Measurements from ENCODE around the gene MRNIP. TPM values are rescaled to one million over a fixed set of nuclear protein-coding genes. Genes with fewer than 3 reads are reported as not detected.

MRNIP gene
- total RNA-seq, 1 donor from 2014 or later, result 12.1 TPM

DNA sequence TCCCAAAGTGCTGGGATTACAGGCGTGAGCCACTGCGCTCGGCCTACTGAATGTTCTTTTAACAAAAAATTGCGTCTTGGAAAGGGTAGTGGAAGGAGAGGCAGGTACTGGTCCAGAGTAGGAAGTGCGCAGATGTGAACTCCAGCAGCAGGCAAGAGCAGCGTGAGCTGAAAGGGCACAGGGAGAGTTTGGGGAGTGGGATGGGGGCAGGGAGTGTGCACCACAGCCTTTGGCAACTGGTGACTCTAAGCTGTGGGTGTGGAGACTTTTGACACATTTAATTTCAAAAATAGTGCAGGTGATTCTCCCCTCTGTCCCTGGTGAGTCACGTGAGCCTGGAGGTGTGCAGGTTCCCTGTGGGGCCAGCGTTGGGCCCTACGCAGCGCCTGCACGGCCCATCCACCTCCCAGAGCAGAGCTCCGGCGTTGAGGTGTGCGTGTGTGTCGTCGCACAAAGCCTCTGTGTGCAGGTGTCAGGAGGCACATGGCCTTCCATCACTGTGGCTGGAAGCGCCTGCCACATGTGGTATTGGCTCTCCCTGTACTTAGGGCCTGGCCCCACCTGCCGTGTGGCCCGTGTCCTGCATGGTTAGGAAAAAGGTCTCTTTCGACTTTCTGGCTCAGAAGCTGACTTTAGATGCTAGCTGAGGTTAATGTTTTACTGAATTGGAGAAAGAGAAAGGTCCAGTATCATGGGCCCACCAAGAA lies 26.4 kb downstream of the MRNIP start:
- intact Hi-C loops (cut with DNase I), result no loop called here

DNA sequence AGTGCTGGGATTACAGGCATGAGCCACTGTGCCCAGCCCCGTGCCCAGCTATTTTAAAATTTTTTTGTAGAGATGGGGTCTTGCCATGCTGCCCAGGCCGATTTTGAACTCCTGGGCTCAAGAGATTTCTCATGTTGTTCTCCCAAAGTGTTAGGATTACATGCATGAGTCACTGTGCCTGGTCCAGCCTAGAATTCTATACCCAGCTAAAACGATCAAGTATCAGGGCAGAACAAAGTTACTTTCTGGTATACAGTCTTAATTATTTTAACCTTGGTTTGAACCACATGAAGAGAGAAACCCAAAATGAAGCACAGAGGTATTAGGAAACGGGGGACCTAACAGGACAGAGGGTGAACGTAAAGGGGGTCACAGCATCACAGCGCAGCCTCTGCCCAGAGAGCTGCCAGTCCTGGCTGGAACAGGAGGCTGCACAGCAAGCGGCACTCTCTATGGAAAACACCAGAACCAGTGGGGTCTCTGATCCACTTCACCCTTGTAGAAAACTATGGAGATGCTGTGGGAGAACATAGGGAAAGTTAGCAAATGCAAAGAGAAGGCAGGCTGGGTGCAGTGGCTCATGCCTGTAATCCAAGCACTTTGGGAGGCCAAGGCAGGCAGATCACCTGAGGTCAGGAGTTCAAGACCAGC lies 27.7 kb downstream of the MRNIP start:
- DNase-seq, result no peak
- no peak for ATAC-seq (ENCODE audit: poor library complexity)
- intact Hi-C loops (cut with DNase I), result no loop called here

More for the DNA sequence above, 26.4 kb downstream of the MRNIP start:
- ATAC-seq (ENCODE audit: poor library complexity) (no peak), DNase-seq (no peak)

DNA sequence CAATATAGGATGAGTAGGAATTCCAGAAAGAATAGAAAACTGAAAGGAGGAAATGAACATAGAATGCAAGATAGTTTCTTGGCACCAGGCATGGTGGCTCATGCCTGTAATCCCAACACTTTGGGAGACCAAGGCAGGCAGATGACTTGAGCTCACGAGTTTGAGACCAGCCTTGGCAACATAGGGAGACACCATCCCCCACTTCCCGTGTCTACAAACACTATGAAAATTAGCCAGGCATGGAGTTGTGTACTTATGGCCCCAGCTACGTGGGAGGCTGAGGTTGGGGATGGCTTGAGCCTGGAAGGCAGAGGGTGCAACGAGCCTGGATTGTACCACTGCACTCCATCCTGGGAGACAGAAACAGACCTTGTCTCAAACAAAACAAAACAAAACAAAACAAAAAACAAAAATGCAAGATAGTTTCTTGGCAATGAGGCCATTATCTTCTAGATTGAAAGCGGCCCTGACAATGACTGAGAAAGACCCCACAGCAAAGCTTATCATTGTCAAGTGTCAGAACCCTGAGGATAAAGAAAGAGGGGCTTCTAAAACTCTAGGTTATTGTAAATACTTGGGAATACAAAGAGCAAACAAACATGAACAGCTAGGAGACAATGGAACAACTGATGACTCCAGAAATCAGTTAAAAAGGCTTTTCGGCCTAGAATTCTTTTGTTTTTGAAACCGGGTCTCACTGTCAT lies 28.7 kb downstream of the MRNIP start:
- no peak for DNase-seq
- ATAC-seq (ENCODE audit: poor library complexity), result no peak
- intact Hi-C loops (cut with DNase I), result no loop called here

DNA sequence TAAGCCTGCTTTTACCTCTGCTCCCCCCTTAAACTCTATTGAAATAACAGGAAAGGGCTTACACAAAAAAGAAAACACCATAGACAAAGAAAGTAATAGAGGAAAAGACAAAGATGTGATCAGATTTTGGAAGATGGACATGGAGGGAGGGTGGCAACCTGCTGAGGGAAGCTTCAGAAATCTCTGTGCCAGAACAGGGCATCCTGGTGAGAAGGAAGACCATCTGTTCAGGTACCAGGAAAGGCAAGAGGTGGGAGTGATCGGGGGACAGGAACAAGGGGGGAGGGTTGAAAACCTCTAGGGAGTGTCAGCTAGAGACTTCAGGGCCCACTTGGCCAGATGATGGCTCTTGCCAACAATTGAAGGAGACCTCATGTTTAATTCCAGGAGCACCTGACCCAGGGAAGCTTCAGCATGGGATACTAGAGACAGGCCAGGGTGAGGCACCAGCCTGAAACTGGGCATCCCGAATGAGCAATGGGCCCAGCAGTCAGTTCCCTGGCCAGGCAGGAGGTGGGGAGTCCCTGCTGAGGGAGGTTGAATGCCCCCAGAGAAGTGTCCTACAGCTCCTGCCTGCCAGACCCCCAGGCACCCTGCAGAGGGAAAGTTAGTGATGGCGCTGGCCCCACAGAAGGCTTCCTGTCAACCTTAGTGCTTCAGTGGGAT lies 29.7 kb downstream of the MRNIP start:
- intact Hi-C loops (cut with DNase I), result no loop called here
- no peak for DNase-seq
- no peak for ATAC-seq (ENCODE audit: poor library complexity)

DNA sequence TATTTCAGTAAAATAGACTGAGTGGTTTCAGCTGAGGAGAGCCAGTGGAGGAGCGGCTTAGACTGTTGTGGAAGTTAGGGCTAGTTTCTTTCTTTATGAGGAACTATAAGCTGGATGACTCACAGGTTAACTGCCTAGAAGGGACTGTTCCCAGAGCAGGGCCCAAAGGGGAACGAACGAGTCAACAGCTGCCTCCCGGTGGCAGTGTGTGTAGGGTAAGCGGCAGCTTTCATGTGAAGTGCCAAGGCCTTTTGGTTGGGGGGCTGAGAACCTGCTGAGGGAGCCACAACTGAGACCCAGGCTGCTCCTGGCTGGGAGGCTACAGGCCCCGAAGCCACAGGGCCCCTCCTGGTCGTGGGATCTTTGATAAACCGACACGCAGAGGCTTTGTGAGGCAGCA lies 30.9 kb downstream of the MRNIP start:
- peak; percentile 28 for ATAC-seq (ENCODE audit: poor library complexity)
- peak; percentile 66 for DNase-seq
- intact Hi-C loops (cut with DNase I), result no loop called here

DNA sequence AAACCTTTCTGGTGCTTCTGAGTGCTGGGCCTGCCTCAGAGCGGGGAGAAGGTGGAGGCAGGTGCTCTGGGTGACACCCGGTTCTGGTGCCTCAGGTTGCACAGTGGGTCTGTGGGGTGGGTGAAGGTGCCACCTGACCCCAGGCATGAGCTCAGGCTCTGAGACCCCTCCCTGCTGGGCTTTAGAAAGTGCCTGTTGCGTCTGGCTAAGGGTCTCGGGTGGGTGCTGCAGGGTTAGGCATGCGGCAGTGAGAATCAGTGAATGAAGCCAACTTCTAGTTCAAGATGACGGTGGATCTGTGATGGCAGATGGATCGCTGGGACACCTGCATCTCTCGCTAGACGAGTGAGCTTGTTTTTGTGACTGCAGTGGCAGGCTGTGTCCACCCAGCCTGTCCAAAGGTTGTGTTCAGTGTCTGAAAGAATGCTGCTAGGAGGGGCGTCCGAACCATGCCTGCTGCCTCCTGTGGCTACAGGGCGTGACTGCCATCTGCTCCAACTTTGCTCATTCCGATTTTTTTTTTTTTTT lies 32.9 kb downstream of the MRNIP start:
- ATAC-seq (ENCODE audit: poor library complexity) (no peak), DNase-seq (peak; percentile 39)
- intact Hi-C loops (cut with DNase I), result no loop called here

DNA sequence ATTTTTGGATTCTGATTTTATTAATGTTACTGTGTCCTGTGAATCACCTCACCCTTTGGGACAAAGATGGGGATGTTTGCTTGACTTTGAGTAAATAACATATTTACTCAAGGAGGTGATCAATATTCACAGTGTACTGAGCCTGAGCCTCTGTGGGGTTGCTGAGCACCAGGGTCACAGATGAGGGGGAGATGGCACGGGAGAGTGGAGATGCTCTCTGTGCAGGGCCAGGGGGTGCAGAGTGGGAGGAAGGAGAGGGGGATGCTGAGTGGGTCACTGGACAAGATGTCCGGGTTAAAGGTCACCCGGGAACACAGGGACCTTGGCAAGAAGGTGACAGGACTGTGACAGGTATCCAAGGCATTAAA lies 33.9 kb downstream of the MRNIP start:
- DNase-seq (peak; percentile 6), ATAC-seq (ENCODE audit: poor library complexity) (no peak)
- intact Hi-C loops (cut with DNase I), result loop anchor here (5.0 kb wide), 1 partner anchor 33 kb away; the partner anchor contains the start of gene MRNIP

DNA sequence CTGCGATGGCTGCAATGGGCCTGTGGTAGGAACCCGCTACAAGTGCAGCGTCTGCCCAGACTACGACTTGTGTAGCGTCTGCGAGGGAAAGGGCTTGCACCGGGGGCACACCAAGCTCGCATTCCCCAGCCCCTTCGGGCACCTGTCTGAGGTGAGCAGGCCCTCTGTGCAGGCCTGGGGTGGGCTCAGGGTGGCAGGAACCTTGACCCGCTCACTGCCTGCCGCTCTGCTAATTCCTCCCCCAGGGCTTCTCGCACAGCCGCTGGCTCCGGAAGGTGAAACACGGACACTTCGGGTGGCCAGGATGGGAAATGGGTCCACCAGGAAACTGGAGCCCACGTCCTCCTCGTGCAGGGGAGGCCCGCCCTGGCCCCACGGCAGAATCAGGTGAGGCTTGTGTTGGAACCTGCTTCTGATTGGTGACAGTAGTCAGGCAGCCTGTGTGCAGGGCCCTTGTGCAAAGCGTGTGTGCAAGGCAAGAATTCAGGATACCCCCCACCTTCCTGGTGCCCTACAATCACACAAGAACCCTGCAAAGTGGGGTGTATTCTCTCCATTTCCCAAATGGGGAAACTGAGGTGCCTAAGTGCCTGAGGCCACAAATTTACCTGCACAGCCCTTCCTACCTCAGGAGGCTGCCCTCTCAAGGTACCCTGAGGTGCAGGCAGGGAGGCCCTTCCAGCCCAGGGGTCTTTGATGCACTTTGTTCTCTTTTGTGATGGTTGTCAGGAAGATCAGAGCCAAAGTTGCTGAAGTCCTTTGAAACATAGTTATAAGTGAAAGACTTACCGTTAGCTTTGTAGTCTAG lies 34.5 kb downstream of the MRNIP start:
- peak; percentile 31 for DNase-seq
- intact Hi-C loops (cut with DNase I), result loop anchor here (5.0 kb wide), 1 partner anchor 33 kb away; the partner anchor contains the start of gene MRNIP
- no peak for ATAC-seq (ENCODE audit: poor library complexity)

DNA sequence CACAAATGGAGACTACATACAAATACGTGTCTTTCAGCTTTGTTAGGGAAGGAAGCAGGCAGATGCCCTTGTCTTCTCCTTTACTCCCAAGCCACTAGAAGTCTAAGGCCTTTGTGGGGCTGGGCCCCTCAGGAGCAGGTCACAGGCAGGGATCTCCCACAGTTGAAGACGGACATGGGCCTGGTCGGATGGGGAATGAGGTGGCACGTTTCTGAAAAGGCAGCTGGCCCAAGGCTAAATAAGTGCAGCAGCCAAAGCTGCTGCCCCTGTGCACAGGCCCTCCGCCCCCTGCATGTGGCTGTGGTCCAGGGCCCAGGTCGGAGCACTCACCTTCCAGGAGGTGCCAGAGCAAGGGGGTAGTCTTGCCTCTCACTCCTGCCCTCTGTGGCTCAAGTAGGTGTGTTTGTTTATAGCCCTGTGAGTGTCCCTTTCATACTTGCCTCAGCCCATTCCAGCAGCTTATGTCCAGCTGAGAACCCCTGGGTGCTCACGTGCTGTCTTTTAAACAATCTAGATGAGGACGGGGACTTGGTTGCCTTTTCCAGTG lies 36.1 kb downstream of the MRNIP start:
- no peak for ATAC-seq (ENCODE audit: poor library complexity)
- intact Hi-C loops (cut with DNase I), result loop anchor here (5.0 kb wide), 1 partner anchor 35 kb away; the partner anchor contains the start of gene MRNIP

DNA sequence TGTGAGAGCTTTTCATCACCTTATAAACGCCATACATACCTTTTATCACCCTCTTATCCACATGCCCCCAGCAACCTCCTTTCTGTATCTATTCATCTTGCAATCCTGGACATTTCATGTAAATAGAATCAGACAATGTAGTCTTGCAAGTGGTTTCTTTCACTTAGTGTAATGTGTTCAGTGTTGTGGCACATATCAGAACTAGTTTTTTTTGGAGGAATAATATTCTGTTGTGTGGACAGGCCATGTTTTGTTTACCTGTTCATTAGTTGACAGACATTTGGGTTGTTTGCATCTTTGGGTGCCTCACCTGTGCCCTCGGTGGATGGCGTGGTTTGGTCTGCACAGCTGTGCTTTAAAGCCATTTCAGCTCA lies 36.6 kb downstream of the MRNIP start:
- ATAC-seq (ENCODE audit: poor library complexity) (no peak), DNase-seq (no peak)
- intact Hi-C loops (cut with DNase I), result loop anchor here (5.0 kb wide), 1 partner anchor 35 kb away; the partner anchor contains the start of gene MRNIP

More for the DNA sequence above, 36.1 kb downstream of the MRNIP start:
- DNase-seq, result no peak

DNA sequence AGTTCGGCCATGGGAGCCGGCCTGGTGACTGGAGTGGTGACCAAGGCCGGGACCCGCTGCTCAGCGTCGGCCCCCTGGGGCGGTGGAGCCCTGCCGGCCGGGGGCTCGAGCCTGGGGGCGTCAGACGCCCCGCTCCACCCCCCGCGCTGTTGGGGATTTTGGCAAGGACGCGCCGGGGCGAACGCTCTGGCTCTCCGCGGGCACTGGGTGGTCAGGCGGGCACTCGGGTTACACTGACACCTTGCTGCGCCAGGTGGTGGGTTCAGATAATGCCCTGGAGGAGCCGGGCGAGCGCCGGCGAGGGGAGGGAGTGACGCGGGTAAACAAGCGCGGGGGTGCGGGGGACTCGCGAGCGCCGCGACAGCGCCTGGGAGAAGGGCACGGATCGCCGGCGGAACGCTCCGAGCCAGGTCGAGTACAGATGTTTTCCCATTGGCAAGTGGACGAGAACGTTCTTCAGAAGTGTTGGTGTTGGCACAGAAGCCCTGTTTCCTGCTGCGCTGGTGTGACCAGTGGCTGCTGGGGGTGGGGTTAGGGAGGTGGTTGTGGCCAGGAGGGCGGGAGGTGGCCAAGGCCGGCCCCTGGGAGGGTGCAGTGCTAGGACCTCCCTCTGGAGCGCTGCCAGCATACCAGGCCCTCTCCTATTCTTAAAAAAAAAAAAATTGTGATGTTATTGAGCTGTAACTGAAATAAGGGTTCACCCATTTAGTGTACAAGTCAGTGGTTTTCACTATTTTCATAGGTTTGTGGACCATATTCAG lies 37.1 kb downstream of the MRNIP start:
- DNase-seq, result peak; percentile 97
- intact Hi-C loops (cut with DNase I), result loop anchor here (5.0 kb wide), 1 partner anchor 36 kb away; the partner anchor contains the start of gene MRNIP
- ATAC-seq (ENCODE audit: poor library complexity), result peak; percentile 78

DNA sequence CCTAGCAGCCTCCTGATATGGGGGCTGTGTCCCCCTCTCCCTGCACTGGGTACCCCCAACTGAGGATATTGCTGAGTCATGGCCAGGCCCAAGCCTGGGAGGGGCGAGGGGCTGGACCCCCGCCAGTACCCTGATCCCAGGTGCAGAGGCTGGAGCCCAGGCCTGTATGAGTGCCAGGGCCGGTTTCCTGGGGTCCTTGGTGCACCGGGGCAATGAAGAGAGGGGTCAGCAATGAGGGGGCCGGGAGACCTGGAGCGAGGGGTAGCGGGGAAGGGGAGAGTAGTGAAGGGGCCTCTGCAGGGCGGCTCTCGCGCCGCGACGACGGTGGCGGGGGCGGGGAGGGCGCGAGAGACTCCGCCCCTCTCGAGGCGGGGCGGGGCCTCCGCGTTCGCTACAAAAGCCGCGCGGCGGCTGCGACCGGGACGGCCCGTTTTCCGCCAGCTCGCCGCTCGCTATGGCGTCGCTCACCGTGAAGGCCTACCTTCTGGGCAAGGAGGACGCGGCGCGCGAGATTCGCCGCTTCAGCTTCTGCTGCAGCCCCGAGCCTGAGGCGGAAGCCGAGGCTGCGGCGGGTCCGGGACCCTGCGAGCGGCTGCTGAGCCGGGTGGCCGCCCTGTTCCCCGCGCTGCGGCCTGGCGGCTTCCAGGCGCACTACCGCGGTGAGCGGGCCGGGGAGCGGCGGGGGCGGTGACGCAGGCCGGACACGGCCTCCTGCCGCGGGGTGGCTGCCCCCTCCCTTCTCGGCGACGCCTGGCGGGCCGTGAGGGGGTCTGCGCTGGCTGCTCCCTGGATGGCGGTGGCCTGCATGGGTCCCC lies 37.9 kb downstream of the MRNIP start, which contains the start of gene SQSTM1:
Gene SQSTM1 (plus strand): TSS at position 423 of the 815 bp plus-strand sequence. CDS start 32 bp downstream, at position 455.
- intact Hi-C loops (cut with DNase I), result loop anchor here (5.0 kb wide), 1 partner anchor 37 kb away; the partner anchor contains the start of gene MRNIP
- DNase-seq (peak; percentile 91), ATAC-seq (ENCODE audit: poor library complexity) (peak; percentile 76)

DNA sequence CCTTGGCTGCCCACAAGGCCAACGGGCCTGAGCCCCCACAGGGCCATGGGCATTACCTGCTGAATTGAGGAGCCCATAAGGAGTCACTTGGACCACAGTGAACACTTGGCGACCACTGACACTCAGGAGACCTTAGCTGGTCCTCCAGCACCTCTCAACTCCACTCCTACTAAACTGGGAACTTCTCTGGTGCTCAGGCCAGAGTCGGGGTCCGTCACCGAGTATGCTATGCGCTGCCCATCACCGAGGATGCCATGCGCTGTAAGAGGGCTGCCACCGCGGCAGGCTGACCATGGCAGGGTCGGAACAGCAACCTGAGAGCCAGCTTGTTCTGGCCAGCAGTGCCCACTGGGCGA lies 38.5 kb downstream of the MRNIP start:
- no peak for DNase-seq
- intact Hi-C loops (cut with DNase I), result loop anchor here (5.0 kb wide), 1 partner anchor 37 kb away; the partner anchor contains the start of gene MRNIP

DNA sequence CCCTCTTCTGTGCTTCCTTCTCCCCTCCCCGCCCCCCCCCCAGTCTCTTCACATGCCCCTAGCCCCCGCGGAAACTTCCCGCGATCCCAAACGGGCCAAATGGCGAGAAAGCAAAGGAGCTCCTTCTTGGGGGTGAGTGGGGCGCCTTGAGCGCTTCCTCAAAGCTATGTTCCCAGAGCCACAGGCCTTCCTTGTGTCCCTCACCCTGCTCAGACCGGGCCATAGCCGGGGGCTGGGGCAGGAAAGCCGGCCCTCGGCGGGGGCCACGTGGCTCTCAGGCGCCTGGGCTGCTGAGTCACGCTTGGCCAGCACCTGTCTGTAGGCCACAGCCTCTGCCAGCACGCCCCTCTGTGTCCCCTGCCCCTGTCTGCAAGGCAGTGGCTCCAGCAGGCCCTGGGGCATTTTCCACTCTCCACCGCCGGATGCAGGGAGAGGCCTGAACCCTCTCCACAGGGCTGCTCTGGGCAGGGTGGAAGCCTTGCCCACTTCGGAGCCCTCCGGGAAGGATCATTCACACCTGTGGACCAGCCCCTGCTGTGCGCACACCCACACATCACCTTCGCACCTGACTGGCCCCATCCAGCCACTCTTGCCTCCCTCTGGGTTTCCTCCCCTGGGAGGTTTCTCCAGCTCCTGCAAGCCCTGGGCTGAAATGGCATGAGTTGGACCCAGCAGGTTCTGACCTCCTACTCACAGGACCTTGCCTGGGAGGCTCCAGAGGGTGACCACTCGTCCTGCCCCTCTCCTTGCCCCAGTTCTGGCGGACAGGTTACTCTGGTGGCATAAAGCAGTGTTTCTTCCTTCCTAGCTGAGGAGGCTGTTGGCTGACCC lies 39.1 kb downstream of the MRNIP start:
- DNase-seq (peak; percentile 78), ATAC-seq (ENCODE audit: poor library complexity) (peak; percentile 12)
- intact Hi-C loops (cut with DNase I), result loop anchor here (5.0 kb wide), 1 partner anchor 38 kb away; the partner anchor contains the start of gene MRNIP

More for the DNA sequence above, 38.5 kb downstream of the MRNIP start:
- ATAC-seq (ENCODE audit: poor library complexity), result no peak

DNA sequence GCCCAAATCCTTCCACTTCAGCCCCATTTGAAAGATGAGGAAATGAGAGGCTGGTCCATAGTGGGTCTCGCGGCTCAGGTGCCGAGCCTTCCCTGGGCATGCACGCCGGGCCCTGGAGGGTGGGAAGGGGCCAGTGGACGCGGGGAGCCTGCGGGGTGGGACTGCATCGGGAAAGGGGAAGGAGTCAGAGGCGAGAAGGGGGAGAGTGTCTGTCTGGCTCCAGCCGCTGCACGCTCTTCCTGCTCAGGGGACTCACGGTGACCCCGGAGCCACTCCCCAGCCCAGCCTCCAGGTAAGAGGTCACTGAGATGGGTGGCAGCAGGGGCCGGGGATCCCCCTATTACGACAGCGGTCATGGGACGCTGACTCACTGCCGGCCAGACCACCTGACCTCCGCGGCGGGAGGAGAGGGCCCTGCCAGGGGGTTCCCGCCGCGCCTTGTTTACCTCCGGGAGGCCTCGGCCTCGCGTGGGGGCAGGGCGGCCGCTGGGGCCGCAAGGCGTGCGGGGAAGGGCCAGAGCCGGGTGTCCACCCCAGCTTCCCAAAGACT lies 39.8 kb downstream of the MRNIP start:
- intact Hi-C loops (cut with DNase I), result no loop called here
- DNase-seq (peak; percentile 96), ATAC-seq (ENCODE audit: poor library complexity) (peak; percentile 73)
